ENCODE data around the gene LPP.

- TF ChIP-seq CTCF (IDR thresholded peaks at IDR 0.05; ENCODE audit: low read length) (no peak), EZH2 (IDR thresholded peaks at IDR 0.05; ENCODE audit: borderline replicate concordance, low read length) (no peak)
Measured at GRCh38 chr3:188383748-188384147, 229.8 kb downstream of the LPP start.
